Stomach (tissue), 9 donors: ENCODE data around the gene CAMK1G. TPM values are rescaled to one million over a fixed set of nuclear protein-coding genes. Genes with fewer than 3 reads are reported as not detected.
A peak's percentile ranks its signal among the peaks of the same experiment; 100 is the strongest.

Experiments
- DNase-seq, 2 donors: peaks; one replicate each; pipeline versions ENCODE4 v3.0.0 to v3.0.0-alpha.2; 2013 to 2019
- H3K27ac ChIP-seq, 5 donors: fragments of 200-600 bp in 4 of 5; sonication (generic) in 4 of 5; one replicate each; pipeline ENCODE4 v1.5.1; 2013 to 2019; ENCODE audit warnings: mild to moderate bottlenecking in 1 of 5, moderate library complexity in 1 of 5
- H3K27me3 ChIP-seq, 3 donors: fragments of 200-600 bp; sonication (generic); one replicate each; pipeline ENCODE4 v1.5.1; 2017 to 2019; ENCODE audit warnings: mixed run types in 1 of 3
- H3K36me3 ChIP-seq, 4 donors: fragments of 200-600 bp; sonication (generic); 1 replicate in 3 of 4; 2 replicates in 1 of 4; pipeline ENCODE4 v1.5.1; 2016 to 2019
- H3K4me1 ChIP-seq, 4 donors: fragments of 200-600 bp; sonication (generic); one replicate each; pipeline ENCODE4 v1.5.1; 2016 to 2019
- H3K4me3 ChIP-seq, 4 donors: fragments of 200-600 bp; sonication (generic) in 3 of 4; one replicate each; pipeline ENCODE4 v1.5.1; 2016 to 2019; ENCODE audit warnings: mild to moderate bottlenecking in 1 of 4
- H3K9me3 ChIP-seq, 4 donors: fragments of 200-600 bp; sonication (generic); one replicate each; pipeline ENCODE4 v1.5.1; 2016 to 2019
- EP300 ChIP-seq: sonication (generic); formaldehyde crosslinking; IDR thresholded peaks from one replicate; pipeline ENCODE4 v1.6.1; 2017; ENCODE audit warnings: antibody characterized with exemption
- POLR2A ChIP-seq, 4 donors: fragments of 450-650 bp; IDR thresholded peaks; one replicate each; pipeline ENCODE4 v1.6.1; 2016; ENCODE audit warnings: antibody characterized with exemption in 4 of 4, control low read depth in 2 of 4, mild to moderate bottlenecking in 1 of 4, moderate library complexity in 1 of 4
- POLR2AphosphoS5 ChIP-seq, 3 donors: sonication (generic); formaldehyde crosslinking; IDR thresholded peaks; one replicate each; pipeline ENCODE4 v1.6.1; 2016; ENCODE audit warnings: antibody characterized with exemption in 3 of 3
- WGBS, 5 donors: extraction: QIAGEN DNeasy Blood & Tissue Kit in 3 of 5; methylation state at CpG; one replicate each; pipeline versions ENCODE4 v1.1.5 to v1.1.7; 2013 to 2018; 5-methylcytosine and 5-hydroxymethylcytosine counted together
- intact Hi-C: fragments of 100-400 bp; cut with DNase I; formaldehyde crosslinking; loops from one replicate; pipeline ENCODE4 v1.15.1; 2023; ENCODE audit warnings: low total_unique reads
- polyA plus RNA-seq, 3 donors: library from polyadenylated mRNA; stranded (reverse); fragments of 200-250 nt; gene quantifications; one replicate each; pipeline ENCODE4 v1.2.3, GENCODE V29; 2013
- total RNA-seq, 5 donors: library from RNA; depleted of rRNA; stranded (reverse); fragments of >200 nt; gene quantifications; one replicate each; pipeline versions ENCODE4 v1.1.0 to v1.2.3, GENCODE V29; 2014 to 2016
- TF ChIP-seq, protein P1 (sequence below), 7 experiments: fragments of 450-650 bp in 4 of 7; fragments of 200-600 bp in 3 of 7; sonication (generic) in 3 of 7; IDR thresholded peaks; one replicate each; pipeline ENCODE4 v1.5.1; 2016 to 2019; ENCODE audit warnings: antibody characterized with exemption in 7 of 7, control low read depth in 2 of 7, mild to moderate bottlenecking in 1 of 7
- donor health status: healthy with polysubstance abuse.
- donor health status: Bipolar disorder and iron deficiency.
- donor health status: healthy.

CAMK1G gene
- total and polyA plus RNA-seq, 8 donors = 0.03 to 1.5 TPM; not detected in 6

DNA sequence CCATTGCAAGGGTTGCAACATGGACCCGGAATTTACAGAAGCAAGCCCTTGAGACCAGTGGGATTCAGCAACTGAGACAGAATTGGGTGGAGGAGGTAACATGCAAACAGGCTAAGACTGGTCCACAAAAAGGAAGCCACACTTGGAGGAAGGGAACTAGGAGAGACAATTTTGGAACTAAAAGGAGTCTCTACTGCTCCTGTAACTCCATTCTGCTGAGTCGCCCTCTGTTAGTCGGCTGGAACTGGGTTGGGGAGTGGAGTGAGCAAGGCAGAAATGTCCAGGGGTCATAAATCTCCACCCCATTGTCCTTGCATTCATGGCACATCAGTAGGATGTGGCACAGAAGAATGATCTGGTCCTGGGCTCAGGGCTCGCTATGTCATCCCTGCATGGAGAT lies 63.6 kb downstream of the CAMK1G start:
- H3K9me3 ChIP-seq = no peaks in the 10 kb centered on the region
- no peak overlapping the region for H3K4me3 ChIP-seq
- no peaks in the 10 kb centered on the region for H3K27me3 ChIP-seq
- intact Hi-C loops = no loop called here
- H3K27ac ChIP-seq = no peak overlapping the region
- H3K4me1 ChIP-seq = peaks cover 45 to 98% (median 72%) of the 10 kb centered on the region in 4 donors
- no peak for DNase-seq
- peaks cover 0 to 30% (median 0%) of the 10 kb centered on the region in 4 donors for H3K36me3 ChIP-seq
- TF ChIP-seq, protein P1, sequence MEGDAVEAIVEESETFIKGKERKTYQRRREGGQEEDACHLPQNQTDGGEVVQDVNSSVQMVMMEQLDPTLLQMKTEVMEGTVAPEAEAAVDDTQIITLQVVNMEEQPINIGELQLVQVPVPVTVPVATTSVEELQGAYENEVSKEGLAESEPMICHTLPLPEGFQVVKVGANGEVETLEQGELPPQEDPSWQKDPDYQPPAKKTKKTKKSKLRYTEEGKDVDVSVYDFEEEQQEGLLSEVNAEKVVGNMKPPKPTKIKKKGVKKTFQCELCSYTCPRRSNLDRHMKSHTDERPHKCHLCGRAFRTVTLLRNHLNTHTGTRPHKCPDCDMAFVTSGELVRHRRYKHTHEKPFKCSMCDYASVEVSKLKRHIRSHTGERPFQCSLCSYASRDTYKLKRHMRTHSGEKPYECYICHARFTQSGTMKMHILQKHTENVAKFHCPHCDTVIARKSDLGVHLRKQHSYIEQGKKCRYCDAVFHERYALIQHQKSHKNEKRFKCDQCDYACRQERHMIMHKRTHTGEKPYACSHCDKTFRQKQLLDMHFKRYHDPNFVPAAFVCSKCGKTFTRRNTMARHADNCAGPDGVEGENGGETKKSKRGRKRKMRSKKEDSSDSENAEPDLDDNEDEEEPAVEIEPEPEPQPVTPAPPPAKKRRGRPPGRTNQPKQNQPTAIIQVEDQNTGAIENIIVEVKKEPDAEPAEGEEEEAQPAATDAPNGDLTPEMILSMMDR (IDR thresholded peaks at IDR 0.05) = no peak
- TF ChIP-seq POLR2AphosphoS5 (IDR thresholded peaks at IDR 0.05) (no peak), EP300 (no peak), POLR2A (IDR thresholded peaks at IDR 0.05) (no peak)
- 82 to 91% (median 89%) methylated on average over 4 of the region's 4 CpGs for WGBS, 5 donors

DNA sequence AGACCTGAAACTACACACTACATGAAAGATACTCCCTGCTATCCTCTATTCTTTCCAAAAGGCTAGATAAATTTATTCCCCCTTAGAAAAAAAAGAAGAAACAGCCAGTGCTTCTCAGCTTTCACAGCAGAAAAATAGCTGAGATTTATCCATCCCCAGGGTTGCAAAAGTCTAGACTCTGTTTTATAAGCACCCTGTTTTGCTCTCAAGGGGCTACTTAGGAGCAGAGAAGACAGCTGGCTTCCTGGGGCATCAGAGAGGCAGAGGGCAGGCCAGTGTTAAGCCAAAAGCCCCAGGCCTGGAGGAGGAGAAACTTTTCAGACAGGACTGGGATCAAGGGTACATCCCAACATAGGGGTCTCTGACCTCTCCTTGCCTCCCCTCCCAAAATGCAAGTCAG lies 64.8 kb downstream of the CAMK1G start:
- Histone ChIP-seq H3K27me3 (no peaks in the 10 kb centered on the region), H3K27ac (peak overlapping the region in 3 of 5 donors; percentile 60 to 83 (median 81)), H3K9me3 (no peaks in the 10 kb centered on the region), H3K36me3 (peaks cover 0 to 21% (median 0%) of the 10 kb centered on the region in 4 donors), H3K4me3 (peak overlapping the region in 2 of 4 donors; percentile 11 to 15), H3K4me1 (peaks cover 45 to 98% (median 70%) of the 10 kb centered on the region in 4 donors)
- DNase-seq = no peak
- intact Hi-C loops = no loop called here
- no peak for TF ChIP-seq POLR2AphosphoS5 (IDR thresholded peaks at IDR 0.05)
- TF ChIP-seq EP300 = no peak
- TF ChIP-seq POLR2A (IDR thresholded peaks at IDR 0.05) = no peak
- TF ChIP-seq, protein P1 (IDR thresholded peaks at IDR 0.05) = no peak

DNA sequence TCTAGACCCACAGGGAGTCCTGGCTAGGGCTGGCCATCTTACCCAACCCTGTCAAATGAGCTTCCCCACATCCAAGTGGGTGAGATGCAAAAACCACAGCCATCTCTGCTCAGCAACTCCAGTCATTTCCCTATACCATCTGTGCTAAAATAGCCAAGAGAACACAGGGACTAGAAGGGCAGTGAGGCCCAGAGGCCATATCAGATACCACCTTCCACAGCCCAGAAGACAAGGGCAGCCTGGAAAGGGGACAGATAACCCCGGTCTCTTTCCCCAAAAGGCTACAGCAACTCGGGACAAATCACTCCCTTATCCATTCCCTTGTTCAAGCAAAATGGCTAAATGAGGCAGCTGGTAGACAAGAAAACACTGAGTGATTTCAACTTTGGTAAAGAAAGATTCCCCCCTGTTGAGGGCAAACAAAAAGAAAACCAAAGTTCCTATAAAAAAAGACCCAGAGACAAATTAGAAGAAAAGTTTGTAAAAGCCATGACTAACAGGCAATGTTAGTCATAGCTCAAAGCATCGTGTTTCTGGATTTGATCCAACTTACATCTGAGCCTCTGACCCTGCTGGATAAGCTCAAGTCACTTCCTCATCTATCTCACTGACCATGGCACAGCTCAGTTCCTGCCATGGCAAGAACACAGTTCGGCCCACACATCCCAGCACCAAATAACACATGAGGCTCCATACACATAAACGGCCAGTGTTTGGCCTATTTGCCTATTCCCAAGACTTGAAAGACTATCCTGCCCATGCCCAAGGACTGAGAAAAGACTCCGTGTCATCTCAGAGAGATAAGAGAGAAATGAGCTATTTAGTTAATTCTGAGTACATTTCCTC lies 65.6 kb downstream of the CAMK1G start:
- TF ChIP-seq POLR2AphosphoS5 (IDR thresholded peaks at IDR 0.05) = peak in 2 of 3 donors; percentile 80 to 83
- TF ChIP-seq, protein P1 (IDR thresholded peaks at IDR 0.05) = no peak
- 29 to 38% (median 33%) methylated on average over 6 of the region's 6 CpGs for WGBS, 5 donors
- H3K4me1 ChIP-seq = peaks cover 51 to 98% (median 71%) of the 10 kb centered on the region in 4 donors
- intact Hi-C loops = no loop called here
- peak; percentile 42 to 83 for DNase-seq
- H3K9me3 ChIP-seq = no peaks in the 10 kb centered on the region
- H3K36me3 ChIP-seq = peaks cover 0 to 18% (median 0%) of the 10 kb centered on the region in 4 donors
- no peaks in the 10 kb centered on the region for H3K27me3 ChIP-seq
- peak overlapping the region in 2 of 4 donors; percentile 11 to 25 for H3K4me3 ChIP-seq
- peak overlapping the region; percentile 45 to 92 (median 83) for H3K27ac ChIP-seq

DNA sequence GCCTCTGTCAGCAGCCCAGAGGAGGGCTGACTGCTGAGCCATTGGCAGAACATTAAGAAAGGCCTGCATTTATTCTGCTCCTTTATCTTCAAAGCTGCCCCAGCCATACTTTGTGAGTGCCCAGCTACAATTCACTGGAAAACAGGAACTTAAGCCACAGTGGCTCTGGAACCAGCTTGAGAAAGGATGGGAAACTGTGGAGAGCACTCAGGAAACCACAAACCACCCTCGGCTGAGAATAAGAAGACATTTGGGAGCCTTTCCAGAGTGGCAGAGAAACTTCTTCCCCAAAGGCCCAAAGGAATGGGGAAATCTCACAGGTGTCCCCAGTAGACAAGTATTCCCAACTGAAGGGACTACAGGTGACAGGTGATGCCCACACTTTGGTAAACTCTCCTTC lies 66.9 kb downstream of the CAMK1G start:
- Histone ChIP-seq H3K4me1 (peaks cover 59 to 96% (median 76%) of the 10 kb centered on the region in 4 donors), H3K27ac (peak overlapping the region; percentile 39 to 92 (median 83)), H3K4me3 (peak overlapping the region in 3 of 4 donors; percentile 25 to 32 (median 28)), H3K36me3 (peaks cover 0 to 13% (median 0%) of the 10 kb centered on the region in 4 donors), H3K27me3 (no peaks in the 10 kb centered on the region), H3K9me3 (no peaks in the 10 kb centered on the region)
- 60 to 73% (median 71%) methylated on average over 1 of the region's 1 CpG for WGBS, 5 donors
- intact Hi-C loops = no loop called here
- DNase-seq = no peak
- TF ChIP-seq, protein P1 (IDR thresholded peaks at IDR 0.05) = no peak
- TF ChIP-seq POLR2AphosphoS5 (IDR thresholded peaks at IDR 0.05) (no peak), POLR2A (IDR thresholded peaks at IDR 0.05) (no peak)
